Germinal center (tissue), 1 donor: ENCODE data around the gene PSMD6.

Source experiments
- DNase-seq: peaks from one replicate; pipeline ENCODE4 v3.0.0; 2012; ENCODE audit warnings: mixed read lengths, low spot score

Gene PSMD6

GRCh38 chr3:64023187-64023860 lies at the start of gene PSMD6:
TSS of gene PSMD6 (minus strand) at chr3:64023494. CDS start at chr3:64023419, 75 bp downstream.
- peak; percentile 89 for DNase-seq

- DNase-seq = no peak
Observed at GRCh38 chr3:64072126-64072525, 48.8 kb upstream of the PSMD6 start.

- no peak for DNase-seq
Observed at GRCh38 chr3:64070704-64071103, 47.4 kb upstream of the PSMD6 start.

GRCh38 chr3:64067506-64068346 lies 44.4 kb upstream of the PSMD6 start:
- DNase-seq = no peak

GRCh38 chr3:64064804-64065203 lies 41.5 kb upstream of the PSMD6 start:
- DNase-seq = no peak

- no peak for DNase-seq
Observed at GRCh38 chr3:64063983-64064438, 40.7 kb upstream of the PSMD6 start.

GRCh38 chr3:64063207-64063982 lies 40.1 kb upstream of the PSMD6 start:
- no peak for DNase-seq

GRCh38 chr3:64061628-64062027 lies 38.3 kb upstream of the PSMD6 start:
- DNase-seq = no peak

- no peak for DNase-seq
Observed at GRCh38 chr3:64059484-64060175, 36.3 kb upstream of the PSMD6 start.

GRCh38 chr3:64058566-64058965 lies 35.3 kb upstream of the PSMD6 start:
- DNase-seq = no peak

- no peak for DNase-seq
Observed at GRCh38 chr3:64057231-64057630, 33.9 kb upstream of the PSMD6 start.

- DNase-seq = no peak
Observed at GRCh38 chr3:64056606-64057180, 33.4 kb upstream of the PSMD6 start.

- DNase-seq = no peak
Observed at GRCh38 chr3:64055076-64055475, 31.8 kb upstream of the PSMD6 start.

GRCh38 chr3:64054488-64054887 lies 31.2 kb upstream of the PSMD6 start:
- DNase-seq = no peak

GRCh38 chr3:64053581-64053980 lies 30.3 kb upstream of the PSMD6 start:
- DNase-seq = no peak

GRCh38 chr3:64053117-64053516 lies 29.8 kb upstream of the PSMD6 start:
- DNase-seq = no peak

GRCh38 chr3:64049832-64050231 lies 26.5 kb upstream of the PSMD6 start:
- DNase-seq = no peak

GRCh38 chr3:64049136-64049535 lies 25.8 kb upstream of the PSMD6 start:
- DNase-seq = no peak

GRCh38 chr3:64048631-64049061 lies 25.4 kb upstream of the PSMD6 start:
- no peak for DNase-seq

GRCh38 chr3:64047787-64048186 lies 24.5 kb upstream of the PSMD6 start:
- no peak for DNase-seq

GRCh38 chr3:64046996-64047594 lies 23.8 kb upstream of the PSMD6 start:
- no peak for DNase-seq
